Activated naive CD8-positive, alpha-beta T cell treated with anti-CD3 and anti-CD28 coated beads, Interleukin-2, amount 50 U/mL, for 24 hours (primary cell): ENCODE data around the gene LRRC1.

Source experiments
- ATAC-seq: fragments of 150-1000 bp; cut with Tn5 transposase; one replicate; pipeline ENCODE4 v1.10.0; 2021
- DNase-seq: peaks from one replicate; pipeline ENCODE4 v3.0.0; 2021
- H3K27ac Mint-ChIP-seq: one replicate; pipeline ENCODE4 v1.8.0; 2021; ENCODE audit warnings: mild to moderate bottlenecking, mixed read lengths
- H3K27me3 Mint-ChIP-seq: one replicate; pipeline ENCODE4 v1.8.0; 2021; ENCODE audit warnings: mixed read lengths
- H3K36me3 Mint-ChIP-seq: one replicate; pipeline ENCODE4 v1.8.0; 2021; ENCODE audit warnings: low read depth, mixed read lengths
- H3K4me1 Mint-ChIP-seq: one replicate; pipeline ENCODE4 v1.8.0; 2021; ENCODE audit warnings: mixed read lengths
- H3K4me3 Mint-ChIP-seq: one replicate; pipeline ENCODE4 v1.8.0; 2021; ENCODE audit warnings: mild to moderate bottlenecking, moderate library complexity, mixed read lengths
- H3K9me3 Mint-ChIP-seq: one replicate; pipeline ENCODE4 v1.8.0; 2021; ENCODE audit warnings: mixed read lengths

Gene LRRC1

GRCh38 chr6:53967415-53967814, 172.6 kb downstream of the LRRC1 start:
- Mint-ChIP-seq H3K27me3 (peaks cover 4% of the 10 kb centered on the region), H3K4me1 (no peaks in the 10 kb centered on the region)
- ATAC-seq = no peak

More at GRCh38 chr6:53967415-53967814, 172.6 kb downstream of the LRRC1 start:
- no peak overlapping the region for H3K27ac Mint-ChIP-seq
- H3K4me3 Mint-ChIP-seq = no peak overlapping the region
- no peaks in the 10 kb centered on the region for H3K9me3 Mint-ChIP-seq
- H3K36me3 Mint-ChIP-seq = no peaks in the 10 kb centered on the region
- no peak for DNase-seq
